Suprapubic skin (tissue), 4 donors: ENCODE measurements around the gene FBXW12. TPM values are rescaled to one million over a fixed set of nuclear protein-coding genes. Genes with fewer than 3 reads are reported as not detected.

ENCODE experiments used
- DNase-seq, 2 donors: peaks; one replicate each; pipeline ENCODE4 v3.0.0-alpha.2; 2019; ENCODE audit warnings: low spot score in 2 of 2
- H3K27ac ChIP-seq: fragments of 200-600 bp; sonication (generic); one replicate; pipeline ENCODE4 v1.5.1; 2019
- H3K27me3 ChIP-seq: fragments of 200-600 bp; sonication (generic); one replicate; pipeline ENCODE4 v1.5.1; 2019
- H3K36me3 ChIP-seq: fragments of 200-600 bp; sonication (generic); one replicate; pipeline ENCODE4 v1.5.1; 2019
- H3K4me1 ChIP-seq: fragments of 200-600 bp; sonication (generic); one replicate; pipeline ENCODE4 v1.5.1; 2019
- H3K4me3 ChIP-seq: fragments of 200-600 bp; sonication (generic); one replicate; pipeline ENCODE4 v1.5.1; 2019; ENCODE audit warnings: mild to moderate bottlenecking
- H3K9me3 ChIP-seq: fragments of 200-600 bp; sonication (generic); one replicate; pipeline ENCODE4 v1.5.1; 2019
- EP300 ChIP-seq: sonication (generic); formaldehyde crosslinking; IDR thresholded peaks from one replicate; pipeline ENCODE4 v1.6.1; 2017; ENCODE audit warnings: antibody characterized with exemption
- POLR2A ChIP-seq, 2 donors: fragments of 450-650 bp; IDR thresholded peaks; one replicate each; pipeline ENCODE4 v1.6.1; 2017; ENCODE audit warnings: antibody characterized with exemption in 2 of 2, mild to moderate bottlenecking in 2 of 2, moderate library complexity in 2 of 2
- POLR2AphosphoS5 ChIP-seq, 3 donors: sonication (generic); formaldehyde crosslinking; IDR thresholded peaks; one replicate each; pipeline ENCODE4 v1.6.1; 2017; ENCODE audit warnings: antibody characterized with exemption in 3 of 3
- WGBS: methylation state at CpG from one replicate; pipeline ENCODE4 v1.1.5; 2018; 5-methylcytosine and 5-hydroxymethylcytosine counted together
- total RNA-seq, 4 donors: library from RNA; depleted of rRNA; stranded (reverse); fragments of >200 nt; gene quantifications; one replicate each; pipeline ENCODE4 v1.1.0, GENCODE V29; 2016
- TF ChIP-seq, protein P1 (sequence below), 2 donors: fragments of 200-600 bp in 1 of 2; fragments of 450-650 bp in 1 of 2; sonication (generic) in 1 of 2; IDR thresholded peaks; one replicate each; pipeline ENCODE4 v1.5.1; 2016 to 2019; ENCODE audit warnings: antibody characterized with exemption in 2 of 2, mild to moderate bottlenecking in 1 of 2, moderate library complexity in 1 of 2

Gene FBXW12
- total RNA-seq, 4 donors from 2014 or later: not detected

GRCh38 chr3:48369693-48370332 lies 2.2 kb upstream of the FBXW12 start:
- Histone ChIP-seq H3K36me3 (no peaks in the 10 kb centered on the region), H3K27ac (no peak overlapping the region), H3K27me3 (no peaks in the 10 kb centered on the region), H3K9me3 (no peaks in the 10 kb centered on the region), H3K4me1 (no peaks in the 10 kb centered on the region), H3K4me3 (no peak overlapping the region)
- no peak for TF ChIP-seq POLR2AphosphoS5 (IDR thresholded peaks at IDR 0.05)
- no peak for TF ChIP-seq EP300
- TF ChIP-seq POLR2A (IDR thresholded peaks at IDR 0.05): no peak
- TF ChIP-seq, protein P1, sequence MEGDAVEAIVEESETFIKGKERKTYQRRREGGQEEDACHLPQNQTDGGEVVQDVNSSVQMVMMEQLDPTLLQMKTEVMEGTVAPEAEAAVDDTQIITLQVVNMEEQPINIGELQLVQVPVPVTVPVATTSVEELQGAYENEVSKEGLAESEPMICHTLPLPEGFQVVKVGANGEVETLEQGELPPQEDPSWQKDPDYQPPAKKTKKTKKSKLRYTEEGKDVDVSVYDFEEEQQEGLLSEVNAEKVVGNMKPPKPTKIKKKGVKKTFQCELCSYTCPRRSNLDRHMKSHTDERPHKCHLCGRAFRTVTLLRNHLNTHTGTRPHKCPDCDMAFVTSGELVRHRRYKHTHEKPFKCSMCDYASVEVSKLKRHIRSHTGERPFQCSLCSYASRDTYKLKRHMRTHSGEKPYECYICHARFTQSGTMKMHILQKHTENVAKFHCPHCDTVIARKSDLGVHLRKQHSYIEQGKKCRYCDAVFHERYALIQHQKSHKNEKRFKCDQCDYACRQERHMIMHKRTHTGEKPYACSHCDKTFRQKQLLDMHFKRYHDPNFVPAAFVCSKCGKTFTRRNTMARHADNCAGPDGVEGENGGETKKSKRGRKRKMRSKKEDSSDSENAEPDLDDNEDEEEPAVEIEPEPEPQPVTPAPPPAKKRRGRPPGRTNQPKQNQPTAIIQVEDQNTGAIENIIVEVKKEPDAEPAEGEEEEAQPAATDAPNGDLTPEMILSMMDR (IDR thresholded peaks at IDR 0.05): no peak
- no peak for DNase-seq
- 64% methylated on average over 7 of the region's 7 CpGs for WGBS

- WGBS: 86% methylated on average over 7 of the region's 7 CpGs
- TF ChIP-seq POLR2AphosphoS5 (IDR thresholded peaks at IDR 0.05): no peak
- TF ChIP-seq POLR2A (IDR thresholded peaks at IDR 0.05): no peak
- TF ChIP-seq, protein P1 (IDR thresholded peaks at IDR 0.05): no peak
- TF ChIP-seq EP300: no peak
- H3K9me3 ChIP-seq: no peaks in the 10 kb centered on the region
Observed at GRCh38 chr3:48370333-48370713, 1.7 kb upstream of the FBXW12 start.

GRCh38 chr3:48372377-48372770 lies 355 bp downstream of the FBXW12 start:
- Histone ChIP-seq H3K4me3 (no peak overlapping the region), H3K27me3 (no peaks in the 10 kb centered on the region), H3K4me1 (no peaks in the 10 kb centered on the region), H3K36me3 (no peaks in the 10 kb centered on the region), H3K27ac (no peak overlapping the region), H3K9me3 (no peaks in the 10 kb centered on the region)
- no peak for DNase-seq
- 64% methylated on average over 7 of the region's 7 CpGs for WGBS
- TF ChIP-seq, protein P1 (IDR thresholded peaks at IDR 0.05): no peak
- TF ChIP-seq EP300 (no peak), POLR2A (IDR thresholded peaks at IDR 0.05) (no peak), POLR2AphosphoS5 (IDR thresholded peaks at IDR 0.05) (no peak)

More at GRCh38 chr3:48370333-48370713, 1.7 kb upstream of the FBXW12 start:
- DNase-seq: no peak
- Histone ChIP-seq H3K4me1 (no peaks in the 10 kb centered on the region), H3K36me3 (no peaks in the 10 kb centered on the region), H3K4me3 (no peak overlapping the region), H3K27me3 (no peaks in the 10 kb centered on the region), H3K27ac (no peak overlapping the region)

- no peaks in the 10 kb centered on the region for H3K9me3 ChIP-seq
- no peak for DNase-seq
- no peaks in the 10 kb centered on the region for H3K36me3 ChIP-seq
- WGBS: 78% methylated on average over 5 of the region's 5 CpGs
- TF ChIP-seq EP300 (no peak), POLR2A (IDR thresholded peaks at IDR 0.05) (no peak), POLR2AphosphoS5 (IDR thresholded peaks at IDR 0.05) (no peak)
- TF ChIP-seq, protein P1 (IDR thresholded peaks at IDR 0.05): no peak
- H3K27me3 ChIP-seq: no peaks in the 10 kb centered on the region
- H3K4me1 ChIP-seq: no peaks in the 10 kb centered on the region
- no peak overlapping the region for H3K4me3 ChIP-seq
- no peak overlapping the region for H3K27ac ChIP-seq
Observed at GRCh38 chr3:48372862-48373435, 930 bp downstream of the FBXW12 start.

DNA sequence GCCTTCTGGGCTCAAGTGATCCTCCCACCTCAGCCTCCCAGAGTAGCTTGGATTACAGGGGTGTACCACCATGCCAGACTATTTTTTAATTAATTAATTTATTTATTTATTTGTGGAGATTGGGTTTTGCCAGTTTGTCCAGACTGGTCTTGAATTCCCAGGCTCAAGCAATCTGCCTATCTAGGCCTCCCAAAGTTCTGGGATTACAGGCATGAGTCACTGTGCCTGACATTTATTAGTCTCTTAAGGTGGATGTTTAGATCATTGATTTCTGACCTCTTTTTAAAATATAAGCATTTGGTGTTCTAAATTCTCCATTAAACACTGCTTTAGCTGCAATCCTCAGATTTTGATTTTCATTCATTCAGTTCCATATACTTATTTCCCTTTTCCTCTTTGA lies 15.6 kb downstream of the FBXW12 start:
- no peaks in the 10 kb centered on the region for H3K27me3 ChIP-seq
- TF ChIP-seq, protein P1 (IDR thresholded peaks at IDR 0.05): no peak
- no peak for TF ChIP-seq POLR2A (IDR thresholded peaks at IDR 0.05)
- TF ChIP-seq EP300: no peak
- TF ChIP-seq POLR2AphosphoS5 (IDR thresholded peaks at IDR 0.05): no peak
- H3K4me3 ChIP-seq: no peak overlapping the region
- no peak overlapping the region for H3K27ac ChIP-seq
- no peaks in the 10 kb centered on the region for H3K4me1 ChIP-seq
- no peaks in the 10 kb centered on the region for H3K9me3 ChIP-seq
- H3K36me3 ChIP-seq: no peaks in the 10 kb centered on the region
- DNase-seq: no peak
